Measurements from ENCODE around the gene REG1B. TPM values are rescaled to one million over a fixed set of nuclear protein-coding genes. Genes with fewer than 3 reads are reported as not detected.

Gene REG1B
- total and polyA plus RNA-seq, 7 donors: 0.38 to 2.2 (median 0.66) TPM; not detected in 3

DNA sequence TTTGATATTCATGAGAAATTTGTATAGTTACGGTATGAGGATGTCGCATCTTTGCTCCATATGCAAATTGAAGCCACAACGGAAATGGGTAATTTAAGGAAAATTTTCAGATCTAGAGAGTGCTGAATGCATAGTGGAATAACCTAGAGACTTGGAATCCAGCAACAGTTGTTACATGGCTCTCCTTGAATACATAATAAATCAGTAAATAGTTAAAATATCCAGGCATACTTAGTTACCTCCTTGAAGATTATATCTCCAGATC is 37.9 kb upstream of the REG1B start:
- Histone ChIP-seq H3K4me3 (no peak overlapping the region), H3K4me1 (no peaks in the 10 kb centered on the region), H3K9me3 (no peaks in the 10 kb centered on the region), H3K27me3 (ENCODE audit: insufficient read depth in 3 of 3, low read length in 2 of 3) (no peaks in the 10 kb centered on the region), H3K36me3 (ENCODE audit: insufficient read depth in 1 of 2, low read depth in 1 of 2) (no peaks in the 10 kb centered on the region), H3K27ac (no peak overlapping the region)
- TF ChIP-seq, protein P1, sequence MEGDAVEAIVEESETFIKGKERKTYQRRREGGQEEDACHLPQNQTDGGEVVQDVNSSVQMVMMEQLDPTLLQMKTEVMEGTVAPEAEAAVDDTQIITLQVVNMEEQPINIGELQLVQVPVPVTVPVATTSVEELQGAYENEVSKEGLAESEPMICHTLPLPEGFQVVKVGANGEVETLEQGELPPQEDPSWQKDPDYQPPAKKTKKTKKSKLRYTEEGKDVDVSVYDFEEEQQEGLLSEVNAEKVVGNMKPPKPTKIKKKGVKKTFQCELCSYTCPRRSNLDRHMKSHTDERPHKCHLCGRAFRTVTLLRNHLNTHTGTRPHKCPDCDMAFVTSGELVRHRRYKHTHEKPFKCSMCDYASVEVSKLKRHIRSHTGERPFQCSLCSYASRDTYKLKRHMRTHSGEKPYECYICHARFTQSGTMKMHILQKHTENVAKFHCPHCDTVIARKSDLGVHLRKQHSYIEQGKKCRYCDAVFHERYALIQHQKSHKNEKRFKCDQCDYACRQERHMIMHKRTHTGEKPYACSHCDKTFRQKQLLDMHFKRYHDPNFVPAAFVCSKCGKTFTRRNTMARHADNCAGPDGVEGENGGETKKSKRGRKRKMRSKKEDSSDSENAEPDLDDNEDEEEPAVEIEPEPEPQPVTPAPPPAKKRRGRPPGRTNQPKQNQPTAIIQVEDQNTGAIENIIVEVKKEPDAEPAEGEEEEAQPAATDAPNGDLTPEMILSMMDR (IDR thresholded peaks at IDR 0.05): no peak
- DNase-seq (no peak), ATAC-seq (no peak)
- intact Hi-C loops (cut with DNase I): no loop called here
- 89 to 95% (median 90%) methylated on average over 3 of the region's 3 CpGs for WGBS, 3 donors

DNA sequence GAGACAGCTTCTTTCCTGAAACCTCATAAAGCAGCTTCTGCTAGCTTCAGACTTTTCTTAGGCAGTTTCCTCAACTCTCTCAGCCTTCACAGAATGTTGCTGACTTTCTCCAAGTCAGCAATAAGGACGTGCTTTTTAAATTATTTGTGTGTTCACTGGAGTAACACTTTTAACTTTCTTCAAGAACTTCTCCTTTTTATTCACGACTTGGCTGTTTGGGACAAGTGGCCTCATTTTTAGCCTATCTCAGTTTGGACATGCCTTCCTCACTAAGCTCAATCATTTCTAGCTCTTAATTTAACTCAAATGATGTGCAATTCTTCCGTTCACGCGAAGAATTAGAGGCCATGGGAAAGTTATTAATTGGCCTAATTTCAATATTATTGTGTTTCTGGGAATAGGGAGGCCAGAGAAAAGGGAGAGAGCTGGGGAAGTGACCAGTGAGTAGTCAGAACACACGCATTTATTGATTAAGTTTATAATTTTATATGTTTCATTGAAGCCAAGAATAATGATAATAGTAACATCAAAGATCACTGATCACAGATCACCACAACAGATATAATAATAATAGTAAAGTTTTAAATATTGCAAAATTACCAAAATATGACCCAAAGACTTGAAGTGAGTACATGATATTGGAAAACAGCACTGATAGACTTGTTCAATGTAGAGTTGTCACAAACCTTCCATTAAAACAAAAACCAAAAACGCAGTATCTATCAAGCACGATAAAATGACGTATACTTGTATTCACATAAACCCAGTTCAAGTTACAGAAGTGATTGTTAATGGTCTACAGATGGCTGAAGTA is 37.3 kb upstream of the REG1B start:
- WGBS, 3 donors: 71 to 81% (median 76%) methylated on average over 9 of the region's 9 CpGs
- TF ChIP-seq, protein P1 (IDR thresholded peaks at IDR 0.05): no peak
- H3K4me3 ChIP-seq: no peak overlapping the region
- intact Hi-C loops (cut with DNase I): no loop called here
- no peaks in the 10 kb centered on the region for H3K4me1 ChIP-seq
- no peaks in the 10 kb centered on the region for H3K9me3 ChIP-seq
- H3K27me3 ChIP-seq (ENCODE audit: insufficient read depth in 3 of 3, low read length in 2 of 3): no peaks in the 10 kb centered on the region
- ATAC-seq (no peak), DNase-seq (no peak)
- no peaks in the 10 kb centered on the region for H3K36me3 ChIP-seq (ENCODE audit: insufficient read depth in 1 of 2, low read depth in 1 of 2)
- no peak overlapping the region for H3K27ac ChIP-seq

DNA sequence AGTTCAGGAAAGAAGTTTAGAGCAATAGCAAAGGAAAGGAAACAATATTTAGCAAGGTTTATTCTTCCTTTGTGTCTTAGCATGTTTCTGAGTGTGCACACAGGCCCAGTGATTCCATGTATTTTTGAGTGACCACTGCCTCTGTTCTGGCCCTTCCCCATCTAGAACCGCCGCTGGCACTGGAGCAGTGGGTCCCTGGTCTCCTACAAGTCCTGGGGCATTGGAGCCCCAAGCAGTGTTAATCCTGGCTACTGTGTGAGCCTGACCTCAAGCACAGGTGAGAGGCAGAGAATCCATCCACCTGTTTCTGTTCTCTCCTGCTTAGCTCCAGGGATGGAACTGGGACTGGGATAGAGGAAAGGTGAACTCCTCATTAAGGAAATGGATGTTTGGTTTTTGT is 34.9 kb upstream of the REG1B start:
- Histone ChIP-seq H3K36me3 (ENCODE audit: insufficient read depth in 1 of 2, low read depth in 1 of 2) (no peaks in the 10 kb centered on the region), H3K27ac (no peak overlapping the region), H3K4me1 (no peaks in the 10 kb centered on the region), H3K4me3 (no peak overlapping the region), H3K27me3 (ENCODE audit: insufficient read depth in 3 of 3, low read length in 2 of 3) (no peaks in the 10 kb centered on the region), H3K9me3 (no peaks in the 10 kb centered on the region)
- 76 to 90% (median 88%) methylated on average over 2 of the region's 2 CpGs for WGBS, 3 donors
- no peak for DNase-seq
- intact Hi-C loops (cut with DNase I): no loop called here
- ATAC-seq: no peak
- TF ChIP-seq, protein P1 (IDR thresholded peaks at IDR 0.05): no peak

DNA sequence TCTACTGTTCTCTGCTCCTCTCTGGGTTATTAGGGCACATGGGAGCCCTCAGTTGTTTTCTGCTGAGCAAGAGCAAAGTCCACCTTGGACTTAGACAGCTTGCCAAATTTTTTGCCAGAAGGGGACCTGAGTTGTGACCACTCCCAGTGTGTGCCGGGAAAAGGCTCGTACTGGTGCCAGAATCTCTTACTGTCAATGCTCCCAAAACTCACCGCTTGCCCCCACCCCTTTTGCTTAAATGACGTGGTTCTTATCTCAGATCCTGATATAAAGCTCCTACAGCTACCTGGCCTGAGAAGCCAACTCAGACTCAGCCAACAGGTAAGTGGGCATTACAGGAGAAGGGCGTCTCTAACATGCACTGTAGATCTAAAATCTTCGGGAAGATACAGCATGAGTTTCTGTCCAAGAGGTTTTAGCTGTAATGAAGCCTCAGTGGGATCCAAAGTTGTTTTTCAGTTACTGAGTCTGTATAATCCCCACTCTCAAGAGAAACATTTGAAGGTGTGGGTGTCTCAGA is 32.5 kb upstream of the REG1B start, which contains the start of gene REG1A:
REG1A (plus strand) TSS at position 295 of the 520 bp plus-strand sequence. CDS start 374 bp downstream, outside the sequence.
- no peak within 1 kb of the TSS for H3K27ac ChIP-seq
- no peak for ATAC-seq
- no peaks in the 10 kb centered on the region for H3K36me3 ChIP-seq (ENCODE audit: insufficient read depth in 1 of 2, low read depth in 1 of 2)
- no peaks in the 10 kb centered on the region for H3K9me3 ChIP-seq
- WGBS, 3 donors: 67 to 72% (median 70%) methylated on average over 6 of the region's 6 CpGs
- intact Hi-C loops (cut with DNase I): no loop called here
- H3K27me3 ChIP-seq (ENCODE audit: insufficient read depth in 3 of 3, low read length in 2 of 3): no peaks in the 10 kb centered on the region
- H3K4me1 ChIP-seq: no peaks in the 10 kb centered on the region
- DNase-seq: no peak
- no peak within 1 kb of the TSS for H3K4me3 ChIP-seq
- TF ChIP-seq, protein P1 (IDR thresholded peaks at IDR 0.05): no peak
